ENCODE results near the gene TMEM236. TPM values are rescaled to one million over a fixed set of nuclear protein-coding genes. Genes with fewer than 3 reads are reported as not detected.

The TMEM236 gene
- under 0.01 TPM in 1 of 2 replicates, not detected in the other for total RNA-seq (ENCODE audit: low replicate concordance)

GRCh38 chr10:17751781-17752445, at the start of gene TMEM236:
TMEM236 (plus strand) TSS chr10:17752201; CDS start chr10:17752296, 95 bp downstream.

GRCh38 chr10:17808971-17809841, 57.2 kb downstream of the TMEM236 start, which contains the start of gene MRC1:
MRC1 (plus strand) TSS chr10:17809348; CDS start chr10:17809466, 118 bp downstream.

Other genes with a start within 250 kb of the TMEM236 start
- 11.0 and 33.4 TPM in 2 replicates for gene HACD1, start 134.8 kb upstream of the TMEM236 start, total RNA-seq (ENCODE audit: low replicate concordance)
- 14.2 and 17.1 TPM in 2 replicates for gene STAM, start 108.0 kb upstream of the TMEM236 start, total RNA-seq (ENCODE audit: low replicate concordance)
- gene MRC1, start 57.1 kb downstream of the TMEM236 start, total RNA-seq (ENCODE audit: low replicate concordance): 0.12 TPM in 1 of 2 replicates, not detected in the other
- not detected in 2 replicates for gene SLC39A12, start 199.7 kb downstream of the TMEM236 start, total RNA-seq (ENCODE audit: low replicate concordance)